Neural progenitor cell (in vitro differentiated cells): ENCODE measurements around the gene HPCA. TPM values are rescaled to one million over a fixed set of nuclear protein-coding genes. Genes with fewer than 3 reads are reported as not detected.
A peak's percentile ranks its signal among the peaks of the same experiment; 100 is the strongest.

Experiments used
- DNase-seq: peaks from one replicate; pipeline ENCODE4 v3.0.0-alpha.2; 2016; ENCODE audit warnings: low spot score
- H2AFZ ChIP-seq: fragments of 200-600 bp; sonication (generic); replicated peaks from 2 replicates; pipeline ENCODE4 v1.6.1; 2016; ENCODE audit warnings: antibody characterized with exemption
- H3F3A ChIP-seq: fragments of 200-600 bp; sonication (generic); 2 replicates; pipeline ENCODE4 v1.6.1; 2016; ENCODE audit warnings: antibody characterized with exemption, low read depth
- H3K27ac ChIP-seq: fragments of 200-600 bp; sonication (generic); 2 replicates; pipeline ENCODE4 v1.5.1; 2016; ENCODE audit warnings: mild to moderate bottlenecking
- H3K27me3 ChIP-seq: fragments of 200-600 bp; sonication (generic); 2 replicates; pipeline ENCODE4 v1.6.1; 2016; ENCODE audit warnings: mild to moderate bottlenecking, moderate library complexity
- H3K36me3 ChIP-seq: fragments of 200-600 bp; sonication (generic); 2 replicates; pipeline ENCODE4 v1.5.1; 2016
- H3K4me1 ChIP-seq: fragments of 200-600 bp; sonication (generic); 2 replicates; pipeline ENCODE4 v1.6.1; 2016; ENCODE audit warnings: mixed run types
- H3K4me2 ChIP-seq: fragments of 200-600 bp; sonication (generic); 2 replicates; pipeline ENCODE4 v1.6.1; 2016
- H3K4me3 ChIP-seq: fragments of 200-600 bp; sonication (generic); 2 replicates; pipeline ENCODE4 v1.5.1; 2016
- H3K79me2 ChIP-seq: fragments of 200-600 bp; sonication (generic); 2 replicates; pipeline ENCODE4 v1.6.1; 2016; ENCODE audit warnings: low read depth
- H3K9ac ChIP-seq: fragments of 200-600 bp; sonication (generic); 2 replicates; pipeline ENCODE4 v1.6.1; 2016
- H3K9me3 ChIP-seq: fragments of 200-600 bp; sonication (generic); 2 replicates; pipeline ENCODE4 v1.5.1; 2016; ENCODE audit warnings: low read depth
- H4K20me1 ChIP-seq: fragments of 200-600 bp; sonication (generic); 2 replicates; pipeline ENCODE4 v1.6.1; 2016; ENCODE audit warnings: low read depth
- H3K27ac Mint-ChIP-seq: 3 replicates; pipeline ENCODE4 v1.8.0; 2021; ENCODE audit warnings: mixed read lengths
- H3K27me3 Mint-ChIP-seq: 2 replicates; pipeline ENCODE4 v1.8.0; 2022; ENCODE audit warnings: low read depth, mild to moderate bottlenecking, inconsistent platforms, moderate library complexity, mixed read lengths; ENCODE audit not compliant: insufficient read depth
- H3K36me3 Mint-ChIP-seq: 3 replicates; pipeline ENCODE4 v1.8.0; 2021; ENCODE audit warnings: mixed read lengths
- H3K4me1 Mint-ChIP-seq: 3 replicates; pipeline ENCODE4 v1.8.0; 2021; ENCODE audit warnings: mixed read lengths
- H3K4me3 Mint-ChIP-seq: 3 replicates; pipeline ENCODE4 v1.8.0; 2021; ENCODE audit warnings: mild to moderate bottlenecking, moderate library complexity, mixed read lengths
- H3K9me3 Mint-ChIP-seq: 3 replicates; pipeline ENCODE4 v1.8.0; 2020; ENCODE audit warnings: mixed read lengths
- EZH2 ChIP-seq: fragments of 200-600 bp; sonication (generic); IDR thresholded peaks from 2 replicates; pipeline ENCODE4 v1.6.1; 2017; ENCODE audit warnings: antibody characterized with exemption, mild to moderate bottlenecking, moderate library complexity
- EZH2phosphoT487 ChIP-seq: fragments of 200-600 bp; sonication (generic); IDR thresholded peaks from 2 replicates; pipeline ENCODE4 v1.6.1; 2017; ENCODE audit warnings: antibody characterized with exemption
- total RNA-seq: library from RNA; depleted of rRNA; stranded (reverse); fragments of >200 nt; gene quantifications from 2 replicates; pipeline ENCODE4 v1.2.3, GENCODE V29; 2015; ENCODE audit warnings: low replicate concordance
- TF ChIP-seq, protein P1 (sequence below): fragments of 200-600 bp; sonication (generic); IDR thresholded peaks from 2 replicates; pipeline ENCODE4 v1.5.1; 2017; ENCODE audit warnings: antibody characterized with exemption, mild to moderate bottlenecking

The HPCA gene
- total RNA-seq, 1 donor from 2014 or later, result not detected

DNA sequence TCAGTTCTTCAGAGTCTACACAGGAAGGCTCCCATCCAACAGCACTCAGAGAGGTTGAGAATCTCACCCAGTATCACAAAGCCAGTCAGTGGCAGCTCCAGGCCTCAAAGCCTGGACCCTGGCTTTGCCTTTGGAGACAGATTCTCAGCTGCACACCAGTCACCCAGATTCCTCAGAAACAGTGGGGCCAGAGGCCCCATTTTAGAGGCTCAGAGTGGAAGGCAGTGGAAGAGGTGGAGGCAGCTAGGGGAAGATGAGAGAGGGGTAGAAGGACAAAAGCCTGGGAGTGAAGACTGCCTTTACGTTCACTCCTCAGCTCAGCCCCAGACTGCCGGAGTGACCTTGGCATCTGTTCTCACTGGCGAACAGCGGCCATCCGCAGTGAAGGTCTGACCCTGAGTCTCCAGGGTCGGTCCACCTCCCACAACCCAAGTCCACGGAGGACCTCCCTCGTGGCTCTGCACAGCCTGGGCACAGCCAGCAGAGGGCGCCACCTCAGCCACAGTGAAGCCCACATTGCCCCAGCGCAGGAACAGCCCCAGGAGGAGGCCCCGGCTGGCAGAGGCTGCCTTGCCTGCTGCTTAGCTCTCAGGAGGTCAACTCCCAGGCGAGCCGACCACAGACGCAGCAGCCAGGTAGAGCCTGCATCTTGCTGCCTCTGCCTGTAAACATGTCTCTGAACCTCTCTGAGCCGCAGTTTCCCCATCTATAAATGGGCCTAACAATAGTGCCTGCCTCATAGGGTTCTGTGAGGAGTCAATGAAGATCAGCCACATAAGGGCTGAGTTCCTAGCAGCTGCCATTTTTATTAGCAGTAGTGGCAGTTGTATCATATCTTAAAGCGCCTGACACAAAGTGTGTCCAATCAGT is 9.7 kb upstream of the HPCA start:
- no peak overlapping the region for H3K27ac ChIP-seq
- peaks cover 30% of the 10 kb centered on the region for H3F3A ChIP-seq
- H2AFZ ChIP-seq, result peak overlapping the region; percentile 64
- H3K9me3 ChIP-seq, result no peaks in the 10 kb centered on the region
- Mint-ChIP-seq H3K36me3 (no peaks in the 10 kb centered on the region), H3K4me1 (peaks cover 37% of the 10 kb centered on the region), H3K4me3 (no peak overlapping the region), H3K9me3 (no peaks in the 10 kb centered on the region), H3K27ac (no peak overlapping the region), H3K27me3 (peaks cover 31% of the 10 kb centered on the region)
- H3K36me3 ChIP-seq, result no peaks in the 10 kb centered on the region
- no peak for TF ChIP-seq EZH2phosphoT487
- TF ChIP-seq, protein P1, sequence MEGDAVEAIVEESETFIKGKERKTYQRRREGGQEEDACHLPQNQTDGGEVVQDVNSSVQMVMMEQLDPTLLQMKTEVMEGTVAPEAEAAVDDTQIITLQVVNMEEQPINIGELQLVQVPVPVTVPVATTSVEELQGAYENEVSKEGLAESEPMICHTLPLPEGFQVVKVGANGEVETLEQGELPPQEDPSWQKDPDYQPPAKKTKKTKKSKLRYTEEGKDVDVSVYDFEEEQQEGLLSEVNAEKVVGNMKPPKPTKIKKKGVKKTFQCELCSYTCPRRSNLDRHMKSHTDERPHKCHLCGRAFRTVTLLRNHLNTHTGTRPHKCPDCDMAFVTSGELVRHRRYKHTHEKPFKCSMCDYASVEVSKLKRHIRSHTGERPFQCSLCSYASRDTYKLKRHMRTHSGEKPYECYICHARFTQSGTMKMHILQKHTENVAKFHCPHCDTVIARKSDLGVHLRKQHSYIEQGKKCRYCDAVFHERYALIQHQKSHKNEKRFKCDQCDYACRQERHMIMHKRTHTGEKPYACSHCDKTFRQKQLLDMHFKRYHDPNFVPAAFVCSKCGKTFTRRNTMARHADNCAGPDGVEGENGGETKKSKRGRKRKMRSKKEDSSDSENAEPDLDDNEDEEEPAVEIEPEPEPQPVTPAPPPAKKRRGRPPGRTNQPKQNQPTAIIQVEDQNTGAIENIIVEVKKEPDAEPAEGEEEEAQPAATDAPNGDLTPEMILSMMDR, result peak; percentile 78
- peaks cover 41% of the 10 kb centered on the region for H3K4me1 ChIP-seq
- peak; percentile 65 for DNase-seq
- peak overlapping the region; percentile 64 for H3K4me2 ChIP-seq
- no peak overlapping the region for H3K9ac ChIP-seq
- no peak overlapping the region for H3K4me3 ChIP-seq
- H3K27me3 ChIP-seq, result no peaks in the 10 kb centered on the region
- no peaks in the 10 kb centered on the region for H3K79me2 ChIP-seq
- no peaks in the 10 kb centered on the region for H4K20me1 ChIP-seq

DNA sequence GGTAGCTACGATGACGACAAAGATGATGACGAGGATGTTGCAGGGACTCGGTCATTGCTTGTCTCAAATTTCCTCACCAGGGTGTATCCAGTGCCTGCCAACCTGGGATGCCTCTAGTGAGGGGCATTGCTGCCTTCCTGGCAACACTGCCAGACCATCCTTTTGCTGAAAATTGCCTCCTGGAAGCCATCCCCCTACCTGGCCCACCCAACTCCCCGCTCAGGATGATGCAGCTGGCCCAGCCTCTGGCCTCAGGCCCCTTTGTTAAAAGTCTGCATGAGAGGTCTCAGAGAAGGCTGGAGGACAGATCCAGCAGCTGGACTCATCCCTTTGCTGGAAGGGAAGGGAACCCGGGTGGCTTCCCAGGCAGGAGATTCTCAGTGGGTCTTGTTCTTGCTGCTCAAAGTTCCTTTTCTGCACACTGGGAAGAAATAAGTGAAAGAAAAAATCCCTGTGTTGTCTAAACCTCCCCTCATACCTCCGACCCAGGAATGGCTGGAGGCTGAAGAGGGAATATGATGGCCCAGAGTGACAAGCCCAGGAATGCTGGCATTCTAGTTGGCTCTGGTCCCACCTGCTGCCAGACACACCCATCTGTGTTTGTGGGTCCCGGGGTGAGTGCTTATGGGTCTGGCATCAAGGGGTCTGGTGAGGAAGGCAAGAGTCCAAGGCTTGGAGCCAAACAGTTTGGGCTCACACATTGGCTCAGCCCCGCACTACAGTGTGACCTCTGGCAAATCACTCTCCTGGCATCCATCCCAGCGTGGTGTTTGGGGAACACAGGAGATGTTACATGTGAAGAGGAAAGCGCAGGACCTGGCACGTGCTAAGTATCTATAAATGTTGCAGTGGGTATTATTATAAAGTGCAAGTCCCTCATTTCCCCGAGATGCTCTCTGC is 8.8 kb upstream of the HPCA start:
- Mint-ChIP-seq H3K4me3 (no peak overlapping the region), H3K36me3 (no peaks in the 10 kb centered on the region), H3K9me3 (no peaks in the 10 kb centered on the region), H3K4me1 (peaks cover 32% of the 10 kb centered on the region), H3K27ac (no peak overlapping the region), H3K27me3 (peaks cover 36% of the 10 kb centered on the region)
- no peaks in the 10 kb centered on the region for H3K9me3 ChIP-seq
- no peak overlapping the region for H3K9ac ChIP-seq
- H3K27ac ChIP-seq, result no peak overlapping the region
- H3K36me3 ChIP-seq, result no peaks in the 10 kb centered on the region
- peaks cover 21% of the 10 kb centered on the region for H3F3A ChIP-seq
- H3K4me3 ChIP-seq, result no peak overlapping the region
- no peak for DNase-seq
- peaks cover 38% of the 10 kb centered on the region for H3K4me1 ChIP-seq
- H3K4me2 ChIP-seq, result no peak overlapping the region
- no peak overlapping the region for H2AFZ ChIP-seq
- H3K27me3 ChIP-seq, result no peaks in the 10 kb centered on the region
- H4K20me1 ChIP-seq, result no peaks in the 10 kb centered on the region
- TF ChIP-seq EZH2phosphoT487 (no peak), EZH2 (no peak)
- TF ChIP-seq, protein P1, result no peak
- H3K79me2 ChIP-seq, result no peaks in the 10 kb centered on the region

DNA sequence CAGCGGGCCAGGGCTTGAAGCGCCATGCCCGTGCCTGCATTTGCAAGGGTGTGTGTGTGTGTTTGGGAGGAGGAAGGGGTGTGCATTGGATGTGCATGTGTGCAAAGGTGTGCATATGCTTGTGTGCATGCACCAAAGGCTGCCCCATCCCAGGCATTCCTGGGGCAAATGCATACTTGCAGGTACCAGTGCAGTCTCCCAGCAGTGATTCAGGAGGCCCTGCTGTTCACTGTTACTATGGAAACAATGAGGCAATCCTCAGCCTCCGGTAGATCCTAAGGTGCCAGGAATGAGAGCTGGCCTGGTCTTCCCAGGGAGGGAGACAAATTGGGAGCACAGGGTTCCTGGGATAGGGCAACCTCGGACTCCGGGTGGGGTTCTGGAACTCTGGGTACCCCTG is 8.1 kb upstream of the HPCA start:
- Mint-ChIP-seq H3K9me3 (no peaks in the 10 kb centered on the region), H3K4me3 (no peak overlapping the region), H3K36me3 (no peaks in the 10 kb centered on the region), H3K4me1 (peaks cover 27% of the 10 kb centered on the region), H3K27me3 (peaks cover 28% of the 10 kb centered on the region), H3K27ac (no peak overlapping the region)
- peaks cover 38% of the 10 kb centered on the region for H3K4me1 ChIP-seq
- TF ChIP-seq, protein P1, result no peak
- no peak for TF ChIP-seq EZH2
- no peak for TF ChIP-seq EZH2phosphoT487
- no peak overlapping the region for H3K4me3 ChIP-seq
- peak; percentile 44 for DNase-seq
- H3K9me3 ChIP-seq, result no peaks in the 10 kb centered on the region
- H3K79me2 ChIP-seq, result no peaks in the 10 kb centered on the region
- no peak overlapping the region for H3K9ac ChIP-seq
- no peak overlapping the region for H2AFZ ChIP-seq
- no peak overlapping the region for H3K27ac ChIP-seq
- no peaks in the 10 kb centered on the region for H3K27me3 ChIP-seq
- H4K20me1 ChIP-seq, result no peaks in the 10 kb centered on the region
- peaks cover 17% of the 10 kb centered on the region for H3F3A ChIP-seq
- H3K36me3 ChIP-seq, result no peaks in the 10 kb centered on the region
- peak overlapping the region; percentile 27 for H3K4me2 ChIP-seq
